ENCODE results near the gene SYCE3.

SYCE3 gene

GRCh38 chr22:50576070-50576469 is 13.4 kb upstream of the SYCE3 start:
- Mint-ChIP-seq H3K4me1 (peaks cover 6% of the 10 kb centered on the region), H3K27me3 (ENCODE audit: low read depth) (no peaks in the 10 kb centered on the region), H3K36me3 (ENCODE audit: low read depth) (peaks cover 16% of the 10 kb centered on the region), H3K27ac (no peak overlapping the region), H3K4me3 (peak overlapping the region in 1 of 3 experiments; percentile 5), H3K9me3 (no peaks in the 10 kb centered on the region)
- TF ChIP-seq CTCF (IDR thresholded peaks at IDR 0.05; ENCODE audit: unreplicated experiment in 3 of 3), result peak in 2 of 3 experiments; percentile 21 to 46

- no peaks in the 10 kb centered on the region for H3K9me3 Mint-ChIP-seq
- no peak overlapping the region for H3K27ac Mint-ChIP-seq
- peak overlapping the region in 1 of 3 experiments; percentile 37 for H3K4me3 Mint-ChIP-seq
- TF ChIP-seq CTCF (IDR thresholded peaks at IDR 0.05; ENCODE audit: unreplicated experiment in 3 of 3), result no peak
- H3K4me1 Mint-ChIP-seq, result peaks cover 6% of the 10 kb centered on the region
- no peaks in the 10 kb centered on the region for H3K27me3 Mint-ChIP-seq (ENCODE audit: low read depth)
- H3K36me3 Mint-ChIP-seq (ENCODE audit: low read depth), result peaks cover 16% of the 10 kb centered on the region
Observed at GRCh38 chr22:50575426-50575941, 12.8 kb upstream of the SYCE3 start.

GRCh38 chr22:50574383-50574755 is 11.7 kb upstream of the SYCE3 start:
- Mint-ChIP-seq H3K27ac (no peak overlapping the region), H3K4me3 (no peak overlapping the region), H3K9me3 (no peaks in the 10 kb centered on the region), H3K27me3 (ENCODE audit: low read depth) (no peaks in the 10 kb centered on the region), H3K4me1 (no peaks in the 10 kb centered on the region), H3K36me3 (ENCODE audit: low read depth) (peaks cover 16% of the 10 kb centered on the region)
- TF ChIP-seq CTCF (IDR thresholded peaks at IDR 0.05; ENCODE audit: unreplicated experiment in 3 of 3), result no peak

- no peaks in the 10 kb centered on the region for H3K4me1 Mint-ChIP-seq
- H3K27me3 Mint-ChIP-seq (ENCODE audit: low read depth), result no peaks in the 10 kb centered on the region
- no peak overlapping the region for H3K4me3 Mint-ChIP-seq
- H3K36me3 Mint-ChIP-seq (ENCODE audit: low read depth), result peaks cover 18% of the 10 kb centered on the region
- no peak overlapping the region for H3K27ac Mint-ChIP-seq
- no peaks in the 10 kb centered on the region for H3K9me3 Mint-ChIP-seq
- TF ChIP-seq CTCF (IDR thresholded peaks at IDR 0.05; ENCODE audit: unreplicated experiment in 3 of 3), result no peak
Observed at GRCh38 chr22:50573491-50574382, 11.0 kb upstream of the SYCE3 start.

GRCh38 chr22:50572965-50573364 is 10.2 kb upstream of the SYCE3 start:
- no peaks in the 10 kb centered on the region for H3K27me3 Mint-ChIP-seq (ENCODE audit: low read depth)
- H3K4me1 Mint-ChIP-seq, result no peaks in the 10 kb centered on the region
- no peak for TF ChIP-seq CTCF (IDR thresholded peaks at IDR 0.05; ENCODE audit: unreplicated experiment in 3 of 3)
- peaks cover 18% of the 10 kb centered on the region for H3K36me3 Mint-ChIP-seq (ENCODE audit: low read depth)
- no peak overlapping the region for H3K27ac Mint-ChIP-seq
- H3K9me3 Mint-ChIP-seq, result no peaks in the 10 kb centered on the region
- H3K4me3 Mint-ChIP-seq, result no peak overlapping the region

All from nephron (organoid).